GM18867 (cell line): ENCODE measurements around the gene GHITM.

ENCODE experiments used
- ATAC-seq: cut with Tn5 transposase; IDR thresholded peaks from one replicate; pipeline ENCODE4 v1.9.1; 2021; ENCODE audit warnings: mild to moderate bottlenecking, moderate library complexity; ENCODE audit not compliant: unreplicated experiment

GHITM gene

DNA sequence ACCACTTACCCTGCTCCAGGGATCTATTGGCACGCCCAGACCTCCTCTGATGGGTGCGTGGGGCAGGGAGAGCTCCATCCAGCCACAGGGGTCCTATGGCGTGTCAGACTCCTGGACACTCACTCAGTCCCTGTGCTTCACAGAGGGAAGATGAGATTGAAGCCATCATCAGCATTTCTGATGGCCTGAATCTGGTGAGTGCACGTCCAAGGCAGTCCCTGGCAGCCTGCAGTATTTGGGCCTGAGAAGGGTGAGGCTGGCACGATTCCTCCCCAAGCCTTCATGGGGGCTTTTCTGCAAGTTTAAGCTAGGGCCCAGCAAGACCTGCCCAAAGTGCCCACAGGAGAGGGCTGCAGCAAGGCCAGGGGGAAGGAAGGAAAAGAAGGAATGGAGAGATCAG lies 58.3 kb downstream of the GHITM start:
- no peak for ATAC-seq

DNA sequence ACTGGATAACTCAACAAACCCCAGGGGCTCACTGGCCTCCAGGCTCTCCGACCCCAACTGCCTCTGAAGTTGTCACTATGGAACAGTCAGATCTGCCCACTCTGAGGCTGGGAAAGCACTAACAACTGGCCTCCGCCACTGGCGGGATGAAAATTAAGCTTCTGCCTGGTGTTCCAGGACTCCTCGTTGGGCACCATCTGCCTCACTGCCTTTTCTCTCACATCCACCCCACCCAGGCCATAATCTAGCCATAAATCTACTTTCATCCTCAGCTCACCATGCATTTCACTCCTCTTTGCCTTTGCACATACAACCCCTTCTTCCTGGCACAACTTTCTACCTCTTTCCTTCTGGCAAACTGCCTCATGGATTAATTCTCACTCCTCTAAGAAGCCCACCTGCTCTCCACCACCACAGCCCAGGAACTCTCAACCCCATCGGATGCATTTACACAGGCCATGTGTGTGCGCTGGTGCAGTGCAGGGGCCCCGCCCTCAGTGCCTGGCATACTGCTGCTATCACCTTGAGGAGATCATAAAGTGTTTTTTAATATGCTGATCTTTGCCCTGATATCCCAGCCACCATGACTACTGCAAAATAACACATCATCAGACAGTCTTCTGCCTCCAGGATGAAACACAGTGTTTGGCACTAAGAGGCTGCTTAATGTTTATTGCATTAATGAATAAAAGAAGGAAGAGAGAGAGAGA lies 59.1 kb downstream of the GHITM start:
- ATAC-seq: no peak

DNA sequence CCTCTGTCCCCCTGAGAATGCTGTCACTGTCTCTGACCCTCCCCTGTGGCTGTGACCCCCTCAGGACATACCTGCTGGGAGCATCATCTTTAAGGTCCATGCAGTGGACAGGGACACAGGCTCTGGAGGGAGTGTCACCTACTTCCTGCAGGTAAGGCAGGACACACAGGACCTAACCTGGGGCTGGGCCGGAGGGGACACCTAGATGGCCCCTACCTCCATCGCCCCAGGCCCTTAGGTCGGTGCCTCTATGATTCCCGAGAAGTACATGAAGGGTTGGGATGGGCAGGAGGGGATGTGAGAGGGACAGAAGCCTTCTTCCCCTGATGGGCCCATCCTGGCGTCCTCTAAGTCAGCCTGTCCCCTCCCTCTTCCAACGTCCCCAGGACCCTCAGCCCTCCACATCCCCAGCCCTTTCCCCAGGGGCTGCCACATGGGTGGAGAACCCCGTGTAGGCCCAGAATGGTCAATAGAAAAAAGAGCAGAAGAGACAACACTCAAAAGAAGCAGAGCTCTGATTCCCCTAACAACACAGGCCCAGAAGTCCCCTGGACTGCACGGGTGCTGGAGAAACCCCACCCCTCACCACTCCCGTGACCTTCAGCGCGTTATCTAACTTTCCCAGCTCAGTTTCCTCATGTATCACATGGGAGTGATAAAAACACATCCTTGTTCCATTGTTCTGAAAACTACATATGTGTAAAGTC lies 61.4 kb downstream of the GHITM start:
- no peak for ATAC-seq

DNA sequence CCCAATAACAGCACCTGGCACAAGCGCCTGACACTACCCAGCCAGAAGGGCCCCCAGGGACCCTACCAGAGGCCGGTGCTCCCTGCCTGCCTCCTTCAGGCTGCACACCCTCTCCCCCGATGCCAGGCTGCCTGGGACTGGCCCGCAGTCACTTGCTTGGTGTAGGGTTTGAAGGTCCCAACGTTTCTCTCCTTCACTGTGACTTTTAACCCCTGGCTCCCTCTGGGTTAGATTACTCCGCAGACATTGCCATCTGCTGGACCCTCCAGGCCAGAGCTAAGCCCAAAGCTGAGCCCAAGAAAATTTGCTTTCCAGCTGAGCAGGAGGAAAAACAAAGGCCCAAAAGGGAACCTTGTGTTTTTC lies 61.9 kb downstream of the GHITM start:
- no peak for ATAC-seq

DNA sequence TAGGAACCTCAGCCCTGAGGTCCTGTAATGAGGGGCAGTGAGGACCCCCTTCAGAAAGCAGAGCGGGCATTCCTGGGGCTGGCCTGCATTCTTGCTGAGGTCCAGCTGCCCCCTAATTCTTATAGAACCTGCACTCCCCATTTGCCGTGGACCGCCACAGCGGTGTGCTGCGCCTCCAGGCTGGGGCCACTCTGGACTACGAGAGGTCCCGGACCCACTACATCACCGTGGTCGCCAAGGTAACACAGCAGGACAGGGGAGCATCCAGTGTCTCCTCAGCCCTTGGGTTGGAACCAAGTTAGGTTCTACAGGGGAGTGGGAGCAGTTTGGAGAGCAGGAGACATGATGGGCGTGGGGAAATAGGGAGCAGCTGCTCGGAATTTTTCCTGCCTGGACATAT lies 62.4 kb downstream of the GHITM start:
- ATAC-seq: no peak

DNA sequence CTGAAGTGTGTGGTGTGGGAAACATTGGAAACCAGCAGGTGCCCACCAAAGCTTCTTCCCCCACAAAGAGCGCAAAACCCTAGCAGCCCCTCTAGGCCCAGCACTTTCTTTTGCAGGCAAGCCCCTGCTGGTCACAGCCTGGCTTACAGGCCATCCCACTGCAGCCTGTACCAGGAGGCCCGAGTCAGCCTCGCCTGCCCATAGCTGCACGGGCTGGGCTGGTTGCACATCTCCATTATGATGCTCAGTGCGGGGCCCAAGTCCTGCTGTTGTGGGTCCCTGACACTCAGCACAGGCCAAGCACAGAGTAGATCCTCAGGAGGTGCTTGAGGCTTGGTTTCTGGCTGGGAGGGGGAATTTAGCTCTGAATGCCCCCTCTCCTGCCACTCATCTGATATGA lies 63.0 kb downstream of the GHITM start:
- ATAC-seq: no peak
